ENCODE data around the gene COPG2. TPM values are rescaled to one million over a fixed set of nuclear protein-coding genes. Genes with fewer than 3 reads are reported as not detected.

Gene COPG2
- total and polyA plus RNA-seq, 2 of the 8 experiments (the other 6 are each of a cell fraction or from before 2014, with no cell fraction given): 50.3 to 53.1 TPM

DNA sequence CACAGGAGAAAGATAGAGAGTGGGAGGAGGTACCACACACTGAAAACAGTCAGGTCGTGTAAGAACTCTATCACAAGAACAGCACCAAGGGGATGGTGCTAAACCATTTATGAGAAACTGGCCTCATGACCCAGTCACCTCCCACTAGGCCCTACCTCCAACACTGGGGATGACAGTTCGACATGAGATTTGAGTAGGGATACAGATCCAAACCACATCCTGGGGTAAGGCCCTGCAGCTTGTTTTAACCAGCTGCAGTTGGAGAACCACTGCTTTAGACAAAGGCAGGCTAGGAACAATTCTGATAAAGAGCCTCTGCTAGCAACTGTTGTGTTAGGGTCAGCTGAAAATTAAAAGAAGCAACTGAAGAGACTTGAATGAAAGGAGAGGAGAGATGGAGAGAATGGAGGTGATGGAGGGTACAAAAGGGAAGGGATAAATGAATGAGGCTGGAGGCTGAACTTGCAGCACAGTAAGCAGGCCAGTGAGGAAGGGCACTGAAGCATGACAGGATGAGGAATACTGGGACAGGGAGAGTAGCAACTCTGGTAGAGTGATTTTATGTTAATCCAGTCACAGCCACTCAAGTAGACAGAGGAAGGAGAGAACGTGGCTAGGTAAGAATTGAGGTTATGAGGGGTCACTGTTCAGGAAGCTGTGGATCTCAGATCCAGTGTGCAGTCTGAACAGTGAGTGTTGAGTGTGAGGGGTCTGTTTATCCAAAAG is 153.1 kb downstream of the COPG2 start (continued):
- no peak for TF ChIP-seq POLR2AphosphoS5 (IDR thresholded peaks at IDR 0.05; ENCODE audit: low read depth, low read length)
- TF ChIP-seq BACH1 (IDR thresholded peaks at IDR 0.05; ENCODE audit: low read length): no peak
- TF ChIP-seq CHD1 (IDR thresholded peaks at IDR 0.05; ENCODE audit: low read depth, low read length): no peak
- no peak for TF ChIP-seq ASH2L (IDR thresholded peaks at IDR 0.05; ENCODE audit: low read length)
- no peak for TF ChIP-seq CREB1 (IDR thresholded peaks at IDR 0.05)
- TF ChIP-seq ZNF274 (IDR thresholded peaks at IDR 0.05; ENCODE audit: borderline replicate concordance, extremely low read depth, low read length): no peak

All from H1 (cell line).